Measurements from ENCODE around the gene CNN3. TPM values are rescaled to one million over a fixed set of nuclear protein-coding genes. Genes with fewer than 3 reads are reported as not detected.

Gene CNN3
- total RNA-seq, 1 experiment from 2014 or later, result 260 TPM

DNA sequence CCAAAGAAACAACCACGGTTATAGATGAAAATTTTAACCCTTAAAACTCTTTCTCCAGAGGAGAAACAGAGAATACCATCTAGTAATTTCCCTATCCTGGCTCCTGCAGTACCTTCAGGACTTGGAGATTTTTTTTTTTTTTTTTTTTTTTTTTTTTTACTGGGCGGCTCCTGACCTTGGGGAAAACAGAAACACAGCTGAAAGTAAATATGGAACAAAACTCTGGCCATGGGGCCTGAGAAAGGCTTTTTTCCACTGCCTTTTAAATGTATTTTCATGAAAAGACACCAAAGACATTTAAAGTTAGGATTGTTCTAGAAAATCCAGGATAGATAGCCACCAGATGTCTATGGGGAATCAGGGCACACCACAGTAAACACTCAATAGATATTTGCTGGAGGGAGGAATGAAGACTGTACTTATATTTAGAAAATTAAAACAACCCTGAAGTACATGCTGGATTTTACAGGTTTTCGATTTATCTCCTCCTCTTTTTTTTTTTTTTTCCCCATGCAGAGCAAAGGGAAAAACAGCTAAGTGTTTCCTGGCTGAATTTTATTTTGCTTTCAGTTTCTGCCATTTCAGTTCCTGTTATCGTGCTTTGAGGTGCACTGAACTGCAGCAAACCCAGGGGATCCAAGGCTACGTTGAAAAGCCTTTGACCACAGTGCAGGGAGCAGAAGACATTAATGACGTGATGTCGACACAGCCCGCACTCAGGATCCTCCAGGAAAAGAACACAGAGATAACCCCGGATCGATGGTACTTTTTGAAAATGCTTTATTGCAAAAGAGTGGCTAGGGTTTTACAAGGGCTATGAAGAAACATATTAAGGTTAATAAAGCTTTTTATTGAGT, 35.7 kb upstream of the CNN3 start:
- no peaks in the 10 kb centered on the region for H3K36me3 ChIP-seq (ENCODE audit: insufficient read depth, low read length, poor library complexity, severe bottlenecking)
- H3K27ac ChIP-seq (ENCODE audit: low read depth, low read length, poor library complexity, severe bottlenecking), result no peak overlapping the region
- no peaks in the 10 kb centered on the region for H3K4me1 ChIP-seq (ENCODE audit: insufficient read depth, low read length, poor library complexity, severe bottlenecking)
- TF ChIP-seq, protein P1, sequence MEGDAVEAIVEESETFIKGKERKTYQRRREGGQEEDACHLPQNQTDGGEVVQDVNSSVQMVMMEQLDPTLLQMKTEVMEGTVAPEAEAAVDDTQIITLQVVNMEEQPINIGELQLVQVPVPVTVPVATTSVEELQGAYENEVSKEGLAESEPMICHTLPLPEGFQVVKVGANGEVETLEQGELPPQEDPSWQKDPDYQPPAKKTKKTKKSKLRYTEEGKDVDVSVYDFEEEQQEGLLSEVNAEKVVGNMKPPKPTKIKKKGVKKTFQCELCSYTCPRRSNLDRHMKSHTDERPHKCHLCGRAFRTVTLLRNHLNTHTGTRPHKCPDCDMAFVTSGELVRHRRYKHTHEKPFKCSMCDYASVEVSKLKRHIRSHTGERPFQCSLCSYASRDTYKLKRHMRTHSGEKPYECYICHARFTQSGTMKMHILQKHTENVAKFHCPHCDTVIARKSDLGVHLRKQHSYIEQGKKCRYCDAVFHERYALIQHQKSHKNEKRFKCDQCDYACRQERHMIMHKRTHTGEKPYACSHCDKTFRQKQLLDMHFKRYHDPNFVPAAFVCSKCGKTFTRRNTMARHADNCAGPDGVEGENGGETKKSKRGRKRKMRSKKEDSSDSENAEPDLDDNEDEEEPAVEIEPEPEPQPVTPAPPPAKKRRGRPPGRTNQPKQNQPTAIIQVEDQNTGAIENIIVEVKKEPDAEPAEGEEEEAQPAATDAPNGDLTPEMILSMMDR (conservative IDR thresholded peaks at IDR 0.05; ENCODE audit: low read depth, low read length), result no peak
- TF ChIP-seq EZH2 (IDR thresholded peaks at IDR 0.05; ENCODE audit: borderline replicate concordance, low read depth, low read length, poor library complexity, severe bottlenecking), result no peak
- BruUV-seq (replicated peaks), result no TSS peak
- no peaks in the 10 kb centered on the region for H3K9me3 ChIP-seq (ENCODE audit: low read depth, low read length, poor library complexity, severe bottlenecking)
- intact Hi-C loops (cut with micrococcal nuclease; ENCODE audit: unreplicated experiment), result no loop called here
- ChIA-PET CTCF (no interaction called here), POLR2A (ENCODE audit: low non-redundant PET) (interaction anchor here (0.6 kb wide), 1 partner anchor 40 kb away, joined by 3 read pairs; no protein-coding TSS in a partner anchor)
- H3K4me3 ChIP-seq (ENCODE audit: low read depth, low read length, poor library complexity, severe bottlenecking), result no peak overlapping the region
- DNase-seq (ENCODE audit: low spot score), result no peak
- H3K27me3 ChIP-seq (replicated peaks; ENCODE audit: insufficient read depth, low read depth, low read length, poor library complexity), result no peaks in the 10 kb centered on the region

DNA sequence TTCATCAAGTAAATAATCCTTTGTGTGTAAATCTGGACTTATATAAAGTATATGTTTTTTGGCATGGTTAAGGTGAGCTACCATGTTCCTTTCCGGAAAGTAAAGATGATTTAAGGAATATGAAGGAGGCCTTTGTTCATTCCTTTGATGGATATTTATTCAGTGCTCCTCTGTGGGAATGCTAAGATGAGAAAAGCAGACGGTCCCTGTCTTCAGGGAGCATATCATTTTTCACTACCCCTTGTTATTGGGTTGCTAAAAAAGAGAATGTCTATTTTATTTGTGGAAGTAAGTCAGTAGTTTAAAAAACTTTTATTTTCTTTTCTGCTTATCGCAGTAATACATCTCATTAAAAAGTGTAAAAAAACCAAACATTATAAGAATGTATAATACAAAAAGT, 35.1 kb upstream of the CNN3 start:
- Histone ChIP-seq H3K4me1 (ENCODE audit: insufficient read depth, low read length, poor library complexity, severe bottlenecking) (no peaks in the 10 kb centered on the region), H3K27me3 (replicated peaks; ENCODE audit: insufficient read depth, low read depth, low read length, poor library complexity) (no peaks in the 10 kb centered on the region), H3K9me3 (ENCODE audit: low read depth, low read length, poor library complexity, severe bottlenecking) (no peaks in the 10 kb centered on the region), H3K36me3 (ENCODE audit: insufficient read depth, low read length, poor library complexity, severe bottlenecking) (no peaks in the 10 kb centered on the region), H3K27ac (ENCODE audit: low read depth, low read length, poor library complexity, severe bottlenecking) (no peak overlapping the region), H3K4me3 (ENCODE audit: low read depth, low read length, poor library complexity, severe bottlenecking) (no peak overlapping the region)
- BruUV-seq (replicated peaks), result no TSS peak
- POLR2A ChIA-PET (ENCODE audit: low non-redundant PET), result interaction anchor here (0.5 kb wide), 1 partner anchor 10 kb away, joined by 3 read pairs; no protein-coding TSS in a partner anchor
- TF ChIP-seq EZH2 (IDR thresholded peaks at IDR 0.05; ENCODE audit: borderline replicate concordance, low read depth, low read length, poor library complexity, severe bottlenecking), result no peak
- TF ChIP-seq, protein P1 (conservative IDR thresholded peaks at IDR 0.05; ENCODE audit: low read depth, low read length), result no peak
- intact Hi-C loops (cut with micrococcal nuclease; ENCODE audit: unreplicated experiment), result no loop called here
- no peak for DNase-seq (ENCODE audit: low spot score)
- CTCF ChIA-PET, result no interaction called here

DNA sequence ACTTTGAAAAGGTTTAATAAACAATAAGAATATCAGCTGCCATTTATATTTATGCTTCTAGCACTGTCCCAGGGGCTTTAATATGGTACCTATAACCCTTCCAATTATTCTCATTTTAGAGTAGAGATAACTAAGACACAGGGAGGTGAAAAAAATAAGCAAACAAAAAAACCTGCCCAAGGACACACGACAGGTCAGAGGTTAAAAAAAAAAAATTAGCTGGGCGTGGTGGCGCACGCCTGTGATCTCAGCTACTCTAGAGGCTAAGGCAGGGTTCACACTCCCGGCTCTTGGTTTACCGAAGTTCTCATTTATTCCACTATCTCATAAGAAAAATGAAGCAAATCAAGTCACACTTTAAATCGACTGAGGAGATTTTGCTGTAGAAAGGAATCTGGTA, 34.7 kb upstream of the CNN3 start:
- Histone ChIP-seq H3K4me1 (ENCODE audit: insufficient read depth, low read length, poor library complexity, severe bottlenecking) (no peaks in the 10 kb centered on the region), H3K9me3 (ENCODE audit: low read depth, low read length, poor library complexity, severe bottlenecking) (no peaks in the 10 kb centered on the region), H3K27me3 (replicated peaks; ENCODE audit: insufficient read depth, low read depth, low read length, poor library complexity) (no peaks in the 10 kb centered on the region), H3K36me3 (ENCODE audit: insufficient read depth, low read length, poor library complexity, severe bottlenecking) (no peaks in the 10 kb centered on the region), H3K27ac (ENCODE audit: low read depth, low read length, poor library complexity, severe bottlenecking) (no peak overlapping the region), H3K4me3 (ENCODE audit: low read depth, low read length, poor library complexity, severe bottlenecking) (no peak overlapping the region)
- intact Hi-C loops (cut with micrococcal nuclease; ENCODE audit: unreplicated experiment), result no loop called here
- ChIA-PET POLR2A (ENCODE audit: low non-redundant PET) (interaction anchor here (0.5 kb wide), 1 partner anchor 10 kb away, joined by 3 read pairs; no protein-coding TSS in a partner anchor), CTCF (no interaction called here)
- no TSS peak for BruUV-seq (replicated peaks)
- TF ChIP-seq, protein P1 (conservative IDR thresholded peaks at IDR 0.05; ENCODE audit: low read depth, low read length), result no peak
- TF ChIP-seq EZH2 (IDR thresholded peaks at IDR 0.05; ENCODE audit: borderline replicate concordance, low read depth, low read length, poor library complexity, severe bottlenecking), result no peak
- no peak for DNase-seq (ENCODE audit: low spot score)
